ENCODE results near the gene NAT9.

The NAT9 gene

DNA sequence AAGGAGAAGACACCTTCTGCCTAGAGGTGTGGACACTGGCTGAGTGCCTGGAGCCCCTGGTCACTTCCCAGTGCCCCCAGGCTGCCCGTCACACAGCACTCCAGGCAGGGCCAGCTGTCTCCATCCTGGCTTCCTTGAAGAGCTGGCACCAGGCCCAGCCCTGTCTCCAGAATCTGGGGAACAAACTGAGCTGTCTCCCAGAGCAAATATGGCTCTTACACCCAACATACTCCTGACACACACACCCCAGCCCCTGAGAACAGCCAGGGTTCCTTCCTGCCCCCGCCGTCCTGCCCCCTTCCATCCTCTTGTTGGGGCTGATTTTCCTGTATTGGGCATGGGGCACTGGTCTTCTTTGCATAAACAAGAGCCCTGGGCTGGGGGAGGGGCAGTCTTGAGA lies 18.6 kb downstream of the NAT9 start:
- peak; percentile 57; the same call in 1 of the 2 replicates for TF ChIP-seq NFIC (IDR thresholded peaks at IDR 0.05)
- TF ChIP-seq, protein P1, sequence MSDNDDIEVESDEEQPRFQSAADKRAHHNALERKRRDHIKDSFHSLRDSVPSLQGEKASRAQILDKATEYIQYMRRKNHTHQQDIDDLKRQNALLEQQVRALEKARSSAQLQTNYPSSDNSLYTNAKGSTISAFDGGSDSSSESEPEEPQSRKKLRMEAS (IDR thresholded peaks at IDR 0.05): no peak

DNA sequence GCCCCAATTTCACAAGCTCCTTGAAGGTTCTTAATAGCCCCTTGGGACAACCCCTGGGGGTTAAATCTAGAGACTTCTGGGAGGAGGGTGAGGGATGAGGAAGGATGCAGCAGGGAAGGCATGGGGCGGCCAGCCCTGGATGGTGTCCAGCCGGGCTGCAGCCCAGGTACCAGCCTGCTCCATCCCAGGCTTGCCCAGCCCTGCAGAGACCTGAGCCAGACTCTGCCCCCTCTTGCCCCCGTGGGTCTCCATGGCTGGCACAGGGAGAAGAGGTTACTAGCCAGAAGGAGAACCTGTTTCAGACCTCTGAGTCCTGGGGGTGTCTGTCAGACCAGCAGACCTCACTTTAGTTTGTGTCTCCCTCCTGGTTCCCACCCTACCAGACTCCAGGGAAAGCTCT lies 19.3 kb downstream of the NAT9 start:
- no peak for TF ChIP-seq TEAD4 (IDR thresholded peaks at IDR 0.05)
- TF ChIP-seq FOXM1 (IDR thresholded peaks at IDR 0.05; ENCODE audit: borderline replicate concordance, low read depth): no peak
- no peak for TF ChIP-seq YY1 (IDR thresholded peaks at IDR 0.05; ENCODE audit: low read depth)

DNA sequence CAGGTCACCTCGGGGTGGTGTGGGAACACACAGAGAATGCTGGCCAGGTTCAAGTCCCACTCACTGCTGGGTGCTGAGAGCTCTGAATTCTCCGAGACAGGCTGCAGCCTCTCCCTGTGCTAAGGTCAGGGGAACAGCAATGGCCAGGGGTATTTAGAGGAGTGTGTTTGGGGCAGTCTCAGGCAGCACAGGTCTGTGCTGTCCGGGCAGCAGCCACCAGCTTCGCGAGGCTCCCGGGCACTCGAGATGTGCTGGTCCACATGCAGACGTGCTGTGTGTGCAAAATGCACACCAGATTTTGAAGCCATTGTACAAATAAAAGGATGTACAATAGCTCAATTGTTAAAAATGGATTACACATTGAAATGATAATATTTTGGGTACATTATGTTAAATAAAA lies 20.6 kb downstream of the NAT9 start:
- no peak for TF ChIP-seq TAF1 (IDR thresholded peaks at IDR 0.05; ENCODE audit: low read depth)
- TF ChIP-seq, protein P1 (IDR thresholded peaks at IDR 0.05): no peak
- TF ChIP-seq ZBTB7A (IDR thresholded peaks at IDR 0.05; ENCODE audit: low read depth): no peak
- TF ChIP-seq, protein P2, sequence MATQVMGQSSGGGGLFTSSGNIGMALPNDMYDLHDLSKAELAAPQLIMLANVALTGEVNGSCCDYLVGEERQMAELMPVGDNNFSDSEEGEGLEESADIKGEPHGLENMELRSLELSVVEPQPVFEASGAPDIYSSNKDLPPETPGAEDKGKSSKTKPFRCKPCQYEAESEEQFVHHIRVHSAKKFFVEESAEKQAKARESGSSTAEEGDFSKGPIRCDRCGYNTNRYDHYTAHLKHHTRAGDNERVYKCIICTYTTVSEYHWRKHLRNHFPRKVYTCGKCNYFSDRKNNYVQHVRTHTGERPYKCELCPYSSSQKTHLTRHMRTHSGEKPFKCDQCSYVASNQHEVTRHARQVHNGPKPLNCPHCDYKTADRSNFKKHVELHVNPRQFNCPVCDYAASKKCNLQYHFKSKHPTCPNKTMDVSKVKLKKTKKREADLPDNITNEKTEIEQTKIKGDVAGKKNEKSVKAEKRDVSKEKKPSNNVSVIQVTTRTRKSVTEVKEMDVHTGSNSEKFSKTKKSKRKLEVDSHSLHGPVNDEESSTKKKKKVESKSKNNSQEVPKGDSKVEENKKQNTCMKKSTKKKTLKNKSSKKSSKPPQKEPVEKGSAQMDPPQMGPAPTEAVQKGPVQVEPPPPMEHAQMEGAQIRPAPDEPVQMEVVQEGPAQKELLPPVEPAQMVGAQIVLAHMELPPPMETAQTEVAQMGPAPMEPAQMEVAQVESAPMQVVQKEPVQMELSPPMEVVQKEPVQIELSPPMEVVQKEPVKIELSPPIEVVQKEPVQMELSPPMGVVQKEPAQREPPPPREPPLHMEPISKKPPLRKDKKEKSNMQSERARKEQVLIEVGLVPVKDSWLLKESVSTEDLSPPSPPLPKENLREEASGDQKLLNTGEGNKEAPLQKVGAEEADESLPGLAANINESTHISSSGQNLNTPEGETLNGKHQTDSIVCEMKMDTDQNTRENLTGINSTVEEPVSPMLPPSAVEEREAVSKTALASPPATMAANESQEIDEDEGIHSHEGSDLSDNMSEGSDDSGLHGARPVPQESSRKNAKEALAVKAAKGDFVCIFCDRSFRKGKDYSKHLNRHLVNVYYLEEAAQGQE (IDR thresholded peaks at IDR 0.05; ENCODE audit: low read depth): no peak
- TF ChIP-seq EP300 (IDR thresholded peaks at IDR 0.05; ENCODE audit: borderline replicate concordance): no peak
- TF ChIP-seq TEAD4 (IDR thresholded peaks at IDR 0.05): no peak
- TF ChIP-seq NFIC (IDR thresholded peaks at IDR 0.05): no peak
- TF ChIP-seq TCF12 (IDR thresholded peaks at IDR 0.05; ENCODE audit: low read depth): no peak
- TF ChIP-seq CREB1 (IDR thresholded peaks at IDR 0.05; ENCODE audit: low read depth): no peak
- no peak for TF ChIP-seq EGR1 (IDR thresholded peaks at IDR 0.05)
- TF ChIP-seq, protein P3, sequence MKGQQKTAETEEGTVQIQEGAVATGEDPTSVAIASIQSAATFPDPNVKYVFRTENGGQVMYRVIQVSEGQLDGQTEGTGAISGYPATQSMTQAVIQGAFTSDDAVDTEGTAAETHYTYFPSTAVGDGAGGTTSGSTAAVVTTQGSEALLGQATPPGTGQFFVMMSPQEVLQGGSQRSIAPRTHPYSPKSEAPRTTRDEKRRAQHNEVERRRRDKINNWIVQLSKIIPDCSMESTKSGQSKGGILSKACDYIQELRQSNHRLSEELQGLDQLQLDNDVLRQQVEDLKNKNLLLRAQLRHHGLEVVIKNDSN (IDR thresholded peaks at IDR 0.05): no peak
- TF ChIP-seq RAD21 (IDR thresholded peaks at IDR 0.05; ENCODE audit: low read depth): no peak
- no peak for TF ChIP-seq YY1 (IDR thresholded peaks at IDR 0.05; ENCODE audit: low read depth)
- TF ChIP-seq CEBPB (IDR thresholded peaks at IDR 0.05): no peak
- TF ChIP-seq FOXM1 (IDR thresholded peaks at IDR 0.05; ENCODE audit: borderline replicate concordance, low read depth): no peak

DNA sequence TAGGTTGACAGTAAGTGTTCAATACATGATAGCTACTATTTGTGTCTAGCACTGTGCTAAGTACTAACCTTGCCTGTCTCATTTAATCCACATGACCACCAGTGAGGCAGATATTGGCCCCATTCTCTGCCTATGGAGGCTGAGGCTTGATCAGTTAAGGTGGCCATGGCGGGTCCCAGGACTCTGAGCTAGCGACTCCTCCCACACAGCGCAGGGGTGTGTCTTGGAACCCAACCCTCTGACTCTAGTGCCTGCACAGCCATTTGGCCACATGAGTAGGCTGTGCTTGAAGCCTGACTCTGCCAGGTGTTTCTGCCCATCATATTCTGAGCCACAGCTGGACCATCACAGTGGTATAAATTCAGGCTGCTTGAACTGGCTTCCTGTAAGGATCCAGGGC lies 21.3 kb downstream of the NAT9 start:
- TF ChIP-seq, protein P1 (IDR thresholded peaks at IDR 0.05): no peak
- TF ChIP-seq TCF12 (IDR thresholded peaks at IDR 0.05; ENCODE audit: low read depth) (no peak), CEBPB (IDR thresholded peaks at IDR 0.05) (no peak), EP300 (IDR thresholded peaks at IDR 0.05; ENCODE audit: borderline replicate concordance) (no peak), TEAD4 (IDR thresholded peaks at IDR 0.05) (no peak)
- TF ChIP-seq, protein P2 (IDR thresholded peaks at IDR 0.05; ENCODE audit: low read depth): no peak

DNA sequence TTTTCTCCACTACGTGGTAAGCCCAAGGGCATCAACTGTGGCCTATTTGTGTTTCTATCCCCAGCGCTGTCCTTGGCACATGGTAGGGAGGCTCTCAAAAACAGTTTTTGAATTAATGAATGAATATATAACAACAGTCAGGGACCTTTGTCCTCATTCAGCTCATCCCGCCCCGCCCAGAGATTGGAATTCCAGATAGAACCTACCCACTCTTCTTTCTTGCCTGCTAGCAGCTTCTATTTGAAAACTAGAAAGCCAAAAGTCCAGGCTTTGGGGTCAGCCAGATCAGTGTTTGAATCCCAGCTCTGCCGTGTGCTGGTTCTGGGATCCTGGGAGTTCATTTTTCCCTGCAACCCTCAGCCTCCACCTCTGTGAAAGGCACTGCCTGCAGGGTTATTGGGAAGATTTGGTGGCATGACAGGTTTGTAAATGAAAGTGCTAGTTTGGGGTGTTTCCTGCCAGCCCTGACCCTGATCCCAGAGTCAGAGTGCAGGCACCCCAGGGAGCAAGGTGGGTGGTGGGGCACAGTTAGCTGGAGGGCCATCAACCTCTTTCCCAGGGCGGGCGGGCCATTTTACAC lies 23.2 kb downstream of the NAT9 start:
- no peak for TF ChIP-seq RAD21 (IDR thresholded peaks at IDR 0.05; ENCODE audit: low read depth)
- TF ChIP-seq EP300 (IDR thresholded peaks at IDR 0.05; ENCODE audit: borderline replicate concordance): no peak
- TF ChIP-seq CREB1 (IDR thresholded peaks at IDR 0.05; ENCODE audit: low read depth): no peak
- TF ChIP-seq CEBPB (IDR thresholded peaks at IDR 0.05): no peak
- TF ChIP-seq, protein P2 (IDR thresholded peaks at IDR 0.05; ENCODE audit: low read depth): no peak
- TF ChIP-seq, protein P1 (IDR thresholded peaks at IDR 0.05): no peak
- no peak for TF ChIP-seq EGR1 (IDR thresholded peaks at IDR 0.05)
- TF ChIP-seq, protein P3 (IDR thresholded peaks at IDR 0.05): no peak
- TF ChIP-seq TAF1 (IDR thresholded peaks at IDR 0.05; ENCODE audit: low read depth): no peak
- TF ChIP-seq FOXM1 (IDR thresholded peaks at IDR 0.05; ENCODE audit: borderline replicate concordance, low read depth): no peak
- TF ChIP-seq ZBTB7A (IDR thresholded peaks at IDR 0.05; ENCODE audit: low read depth): no peak
- no peak for TF ChIP-seq YY1 (IDR thresholded peaks at IDR 0.05; ENCODE audit: low read depth)
- TF ChIP-seq TCF12 (IDR thresholded peaks at IDR 0.05; ENCODE audit: low read depth): no peak
- no peak for TF ChIP-seq TEAD4 (IDR thresholded peaks at IDR 0.05)
